HepG2 (cell line): Measurements from ENCODE around the gene TTC28. TPM values are rescaled to one million over a fixed set of nuclear protein-coding genes. Genes with fewer than 3 reads are reported as not detected.

Experiments
- ATAC-seq: fragments of 200-7000 bp; cut with Tn5 transposase; 3 replicates; pipeline ENCODE4 v1.9.1; 2020; ENCODE audit warnings: mild to moderate bottlenecking, moderate library complexity
- BruUV-seq: library from RNA; stranded (reverse); fragments of 400-500 nt; replicated peaks from 2 replicates; lab custom pipeline; 2021; lab: Mats Ljungman, UMichigan
- CTCF ChIA-PET: fragments of 300-600 bp; formaldehyde crosslinking; extraction: SDS; loops from one replicate; lab custom pipeline; 2021; ENCODE audit warnings: low total read pairs, inconsistent platforms, low intra/inter-chr PET ratio; lab: Yijun Ruan, JAX
- POLR2A ChIA-PET: fragments of 350-600 bp; sonication (Branson Sonifier 250); formaldehyde crosslinking; loops from one replicate; lab custom pipeline; 2020; ENCODE audit warnings: antibody characterized with exemption, inconsistent platforms; lab: Yijun Ruan, JAX
- DNase-seq: peaks from one replicate; pipeline ENCODE4 v3.0.0-alpha.2; 2015; ENCODE audit warnings: low spot score
- FAIRE-seq: peaks from 3 replicates; lab custom pipeline; 2011; peaks lifted over from hg19 to GRCh38; lab: Jason Lieb, UNC
- H2AFZ ChIP-seq: one replicate; pipeline ENCODE4 v1.6.1; 2011; ENCODE audit warnings: low read length, inconsistent platforms
- H3K27ac ChIP-seq: fragments of 300-600 bp; 3 replicates; pipeline ENCODE4 v1.8.0; 2011; ENCODE audit warnings: mixed run types, mild to moderate bottlenecking, mixed read lengths, low read length, inconsistent platforms; ENCODE audit not compliant: insufficient read depth; ENCODE audit errors: extremely low read length
- H3K27me3 ChIP-seq, 2 experiments: fragments of 200-600 bp in 1 of 2; 2 replicates in 1 of 2; 3 replicates in 1 of 2; pipeline versions ENCODE4 v1.6.0 to v1.8.0; 2011; ENCODE audit warnings: low read length in 2 of 2, mild to moderate bottlenecking in 2 of 2, moderate library complexity in 2 of 2, inconsistent platforms in 1 of 2; ENCODE audit not compliant: insufficient read depth in 2 of 2, control insufficient read depth in 1 of 2
- H3K36me3 ChIP-seq, 2 experiments: fragments of 200-600 bp in 1 of 2; replicated peaks in 1 of 2; 2 replicates in 1 of 2; 3 replicates in 1 of 2; pipeline versions ENCODE4 v1.5.1 to v1.8.0; 2011; ENCODE audit warnings: low read length in 2 of 2, inconsistent platforms in 1 of 2; ENCODE audit not compliant: insufficient read depth in 2 of 2, control insufficient read depth in 1 of 2
- H3K4me1 ChIP-seq: 2 replicates; pipeline ENCODE4 v1.5.1; 2012; ENCODE audit warnings: low read length, inconsistent platforms; ENCODE audit not compliant: insufficient read depth
- H3K4me2 ChIP-seq: 2 replicates; pipeline ENCODE4 v1.6.0; 2011; ENCODE audit warnings: low read depth, low read length, inconsistent platforms
- H3K4me3 ChIP-seq, 3 experiments: fragments of 200-600 bp in 1 of 3; sonication (generic), shearing (Covaris generic) in 1 of 3; replicated peaks in 1 of 3; 2 replicates each; pipeline ENCODE4 v1.5.1; 2011 to 2016; ENCODE audit warnings: low read length in 3 of 3, inconsistent platforms in 2 of 3, low read depth in 2 of 3, mild to moderate bottlenecking in 2 of 3, control low read depth in 1 of 3, mixed read lengths in 1 of 3; ENCODE audit not compliant: insufficient read depth in 1 of 3
- H3K79me2 ChIP-seq: one replicate; pipeline ENCODE4 v1.6.1; 2011; ENCODE audit warnings: low read length, inconsistent platforms; ENCODE audit not compliant: insufficient read depth
- H3K9ac ChIP-seq: 2 replicates; pipeline ENCODE4 v1.6.0; 2011; ENCODE audit warnings: mild to moderate bottlenecking, low read depth, low read length, inconsistent platforms; ENCODE audit not compliant: insufficient read depth
- H3K9me3 ChIP-seq: 2 replicates; pipeline ENCODE4 v1.5.1; 2012; ENCODE audit warnings: mild to moderate bottlenecking, low read length
- H4K20me1 ChIP-seq: 2 replicates; pipeline ENCODE4 v1.6.0; 2011; ENCODE audit warnings: inconsistent platforms, mild to moderate bottlenecking, low read length, moderate library complexity; ENCODE audit not compliant: insufficient read depth
- AHR ChIP-seq: IDR thresholded peaks from 2 replicates; pipeline ENCODE4 v1.6.1; 2018; ENCODE audit warnings: missing genetic modification reagents, missing compliant biosample characterization
- BHLHE40 ChIP-seq: IDR thresholded peaks from 2 replicates; pipeline ENCODE4 v1.6.1; 2011; ENCODE audit warnings: low read length, improper control_type of control experiment
- BORCS8-MEF2B ChIP-seq: sonication (generic); formaldehyde crosslinking; IDR thresholded peaks from 2 replicates; pipeline ENCODE4 v1.8.0; 2022; ENCODE audit warnings: mild to moderate bottlenecking, missing genetic modification reagents
- FOXK1 ChIP-seq: sonication (generic); formaldehyde crosslinking; IDR thresholded peaks from 2 replicates; pipeline ENCODE4 v1.4.0; 2020; ENCODE audit warnings: low read depth, missing genetic modification reagents, borderline replicate concordance
- HNRNPUL1 ChIP-seq: fragments of 200-400 bp; formaldehyde crosslinking; IDR thresholded peaks from 2 replicates; pipeline ENCODE4 v1.6.1; 2017; ENCODE audit warnings: low read depth, mild to moderate bottlenecking, low read length, moderate library complexity
- PTBP1 ChIP-seq: fragments of 200-400 bp; formaldehyde crosslinking; IDR thresholded peaks from 2 replicates; pipeline ENCODE4 v1.6.1; 2018; ENCODE audit warnings: low read length, low read depth; ENCODE audit not compliant: poor library complexity, severe bottlenecking
- REST ChIP-seq, 2 experiments: IDR thresholded peaks; 2 replicates each; pipeline ENCODE4 v1.6.1; 2011 to 2012; ENCODE audit warnings: low read length in 2 of 2, borderline replicate concordance in 1 of 2, low read depth in 1 of 2, mild to moderate bottlenecking in 1 of 2, moderate library complexity in 1 of 2
- SAFB2 ChIP-seq: sonication (generic); formaldehyde crosslinking; IDR thresholded peaks from 2 replicates; pipeline ENCODE4 v1.5.1; 2020; ENCODE audit warnings: missing genetic modification reagents, low read depth, mild to moderate bottlenecking, borderline replicate concordance
- TCF7 ChIP-seq: sonication (generic); IDR thresholded peaks from 2 replicates; pipeline ENCODE4 v1.6.1; 2016; ENCODE audit warnings: antibody characterized with exemption, low read depth
- ZBTB1 ChIP-seq: sonication (generic); formaldehyde crosslinking; IDR thresholded peaks from 2 replicates; pipeline ENCODE4 v1.4.0; 2020; ENCODE audit warnings: missing genetic modification reagents, borderline replicate concordance
- ZNF232 ChIP-seq: sonication (generic); formaldehyde crosslinking; IDR thresholded peaks from 2 replicates; pipeline ENCODE4 v1.4.0; 2020; ENCODE audit warnings: missing genetic modification reagents, borderline replicate concordance
- ZNF44 ChIP-seq: sonication (generic); formaldehyde crosslinking; IDR thresholded peaks from 2 replicates; pipeline ENCODE4 v1.5.1; 2020; ENCODE audit warnings: mild to moderate bottlenecking, missing genetic modification reagents
- WGBS: methylation state at CpG from one replicate; pipeline ENCODE4 v1.1.6; 2017; ENCODE audit warnings: low lambda C conversion rate; 5-methylcytosine and 5-hydroxymethylcytosine counted together
- in situ Hi-C: cut with HindIII; loops from 2 replicates; pipeline ENCODE4 v1.10.0; 2017; ENCODE audit warnings: low pct_unique_long_range_greater_than_20kb; ENCODE audit not compliant: extremely low pct_ligation_motif_present
- intact Hi-C: fragments of 100-400 bp; cut with micrococcal nuclease; formaldehyde crosslinking; loops from one replicate; pipeline ENCODE4 v1.10.0; 2022; ENCODE audit not compliant: unreplicated experiment
- polyA plus RNA-seq, 8 experiments: library from polyadenylated mRNA; depleted of rRNA in 3 of 8; stranded (reverse) in 7 of 8; unstranded in 1 of 8; fragments of >200 nt; fragmentation: Illumina TruSeq in 4 of 8; extraction: Trizol in 4 of 8; gene quantifications; 2 replicates each; pipeline versions ENCODE4 v1.2.1 to v1.2.3, GENCODE V29; 2011 to 2016; ENCODE audit warnings: low read depth in 4 of 8, missing spikeins in 1 of 8, mixed read lengths in 1 of 8; ENCODE audit not compliant: insufficient read depth in 1 of 8
- total RNA-seq, 5 experiments: library from RNA; depleted of rRNA; stranded (reverse); fragments of >200 nt; fragmentation: Illumina TruSeq; extraction: Trizol; gene quantifications; 2 replicates each; pipeline ENCODE4 v1.2.3, GENCODE V29; 2016; ENCODE audit warnings: low read depth in 1 of 5
- TF ChIP-seq, protein P1 (sequence below): sonication (generic); formaldehyde crosslinking; IDR thresholded peaks from 2 replicates; pipeline ENCODE4 v1.5.1; 2020; ENCODE audit warnings: mild to moderate bottlenecking, missing genetic modification reagents, borderline replicate concordance
- TF ChIP-seq, protein P2 (sequence below): sonication (generic); formaldehyde crosslinking; conservative IDR thresholded peaks from 2 replicates; pipeline ENCODE4 v1.8.1; 2023; ENCODE audit warnings: missing genetic modification reagents

TTC28 gene
- total and polyA plus RNA-seq, 2 of the 13 experiments (the other 11 are each of a cell fraction or from before 2014, with no cell fraction given), result 4.2 to 13.1 TPM

DNA sequence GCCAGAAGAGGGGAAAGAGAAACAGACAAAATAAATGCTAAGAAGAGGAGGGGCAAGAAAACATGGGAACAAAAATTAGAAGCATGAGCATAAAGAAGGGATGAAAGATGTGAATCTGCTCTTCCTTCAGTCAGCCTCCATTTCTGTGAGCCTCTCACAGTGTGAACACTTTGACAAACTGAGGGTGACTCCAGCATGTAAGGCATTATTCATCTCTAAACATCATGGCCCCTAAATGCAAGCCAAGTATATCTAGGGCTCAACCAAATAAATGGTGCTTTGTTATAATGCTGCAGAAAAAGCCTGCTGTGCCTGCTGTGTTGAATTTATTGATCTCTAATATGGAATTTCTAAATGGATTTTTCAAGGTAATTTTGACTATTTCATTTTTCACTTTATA, 281.3 kb downstream of the TTC28 start:
- Histone ChIP-seq H3K27ac (no peak overlapping the region), H3K27me3 (no peaks in the 10 kb centered on the region), H3K9me3 (no peaks in the 10 kb centered on the region), H3K9ac (no peak overlapping the region), H3K79me2 (no peaks in the 10 kb centered on the region), H3K4me1 (peaks cover 20% of the 10 kb centered on the region), H3K4me2 (no peak overlapping the region), H4K20me1 (no peaks in the 10 kb centered on the region), H2AFZ (no peak overlapping the region), H3K4me3 (no peak overlapping the region), H3K36me3 (no peaks in the 10 kb centered on the region)
- no peak for TF ChIP-seq AHR
- no peak for TF ChIP-seq BHLHE40
- no peak for TF ChIP-seq ZNF232 (CRISPR knock-in tag)
- TF ChIP-seq, protein P1, sequence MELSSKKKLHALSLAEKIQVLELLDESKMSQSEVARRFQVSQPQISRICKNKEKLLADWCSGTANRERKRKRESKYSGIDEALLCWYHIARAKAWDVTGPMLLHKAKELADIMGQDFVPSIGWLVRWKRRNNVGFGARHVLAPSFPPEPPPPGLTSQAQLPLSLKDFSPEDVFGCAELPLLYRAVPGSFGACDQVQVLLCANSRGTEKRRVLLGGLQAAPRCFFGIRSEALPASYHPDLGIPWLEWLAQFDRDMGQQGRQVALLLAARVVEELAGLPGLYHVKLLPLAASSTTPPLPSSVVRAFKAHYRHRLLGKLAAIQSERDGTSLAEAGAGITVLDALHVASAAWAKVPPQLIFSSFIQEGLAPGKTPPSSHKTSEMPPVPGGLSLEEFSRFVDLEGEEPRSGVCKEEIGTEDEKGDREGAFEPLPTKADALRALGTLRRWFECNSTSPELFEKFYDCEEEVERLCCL (CRISPR knock-in tag), result no peak
- TF ChIP-seq ZNF44 (CRISPR knock-in tag), result no peak
- TF ChIP-seq SAFB2 (CRISPR knock-in tag), result no peak
- TF ChIP-seq ZBTB1 (CRISPR knock-in tag), result no peak
- TF ChIP-seq FOXK1 (CRISPR knock-in tag), result no peak
- in situ Hi-C loops, result no loop called here
- no peak for FAIRE-seq
- intact Hi-C loops, result no loop called here
- ChIA-PET CTCF (no interaction called here), POLR2A (no interaction called here)
- DNase-seq, result no peak
- ATAC-seq, result no peak
- no TSS peak for BruUV-seq

DNA sequence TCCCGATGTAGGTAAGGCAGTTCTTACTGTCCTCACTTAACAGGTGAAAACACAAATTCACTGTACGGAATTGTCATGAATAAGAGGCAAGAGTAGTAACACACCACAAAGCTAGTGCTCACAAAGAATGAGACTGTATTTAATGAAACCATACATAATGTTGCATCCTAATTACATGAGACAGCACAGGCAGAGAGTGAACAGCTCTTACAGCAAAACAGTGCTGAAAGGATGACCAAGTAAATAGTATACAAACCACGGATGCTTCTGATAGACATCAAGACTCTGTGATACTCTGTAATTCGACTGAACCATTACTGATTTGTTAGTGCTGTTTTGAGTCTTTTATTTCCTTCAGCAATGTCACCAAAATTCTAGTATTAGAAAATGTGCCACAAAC, 282.3 kb downstream of the TTC28 start:
- intact Hi-C loops, result no loop called here
- Histone ChIP-seq H3K9me3 (no peaks in the 10 kb centered on the region), H4K20me1 (no peaks in the 10 kb centered on the region), H3K4me2 (no peak overlapping the region), H3K27me3 (no peaks in the 10 kb centered on the region), H3K36me3 (no peaks in the 10 kb centered on the region), H3K79me2 (no peaks in the 10 kb centered on the region), H2AFZ (no peak overlapping the region), H3K9ac (no peak overlapping the region), H3K4me3 (no peak overlapping the region), H3K4me1 (peaks cover 20% of the 10 kb centered on the region), H3K27ac (no peak overlapping the region)
- ChIA-PET CTCF (no interaction called here), POLR2A (no interaction called here)
- WGBS, result 91% methylated on average over 4 of the region's 4 CpGs
- no TSS peak for BruUV-seq
- no peak for ATAC-seq
- DNase-seq, result no peak
- FAIRE-seq, result no peak
- in situ Hi-C loops, result no loop called here
- TF ChIP-seq REST (IDR thresholded peaks at IDR 0.05; ENCODE audit: borderline replicate concordance in 1 of 2, low read depth in 1 of 2, low read length in 2 of 2) (no peak), HNRNPUL1 (no peak), TCF7 (no peak), PTBP1 (no peak), BORCS8-MEF2B (no peak)
- TF ChIP-seq, protein P2, sequence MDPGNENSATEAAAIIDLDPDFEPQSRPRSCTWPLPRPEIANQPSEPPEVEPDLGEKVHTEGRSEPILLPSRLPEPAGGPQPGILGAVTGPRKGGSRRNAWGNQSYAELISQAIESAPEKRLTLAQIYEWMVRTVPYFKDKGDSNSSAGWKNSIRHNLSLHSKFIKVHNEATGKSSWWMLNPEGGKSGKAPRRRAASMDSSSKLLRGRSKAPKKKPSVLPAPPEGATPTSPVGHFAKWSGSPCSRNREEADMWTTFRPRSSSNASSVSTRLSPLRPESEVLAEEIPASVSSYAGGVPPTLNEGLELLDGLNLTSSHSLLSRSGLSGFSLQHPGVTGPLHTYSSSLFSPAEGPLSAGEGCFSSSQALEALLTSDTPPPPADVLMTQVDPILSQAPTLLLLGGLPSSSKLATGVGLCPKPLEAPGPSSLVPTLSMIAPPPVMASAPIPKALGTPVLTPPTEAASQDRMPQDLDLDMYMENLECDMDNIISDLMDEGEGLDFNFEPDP, result no peak
